Measurements from ENCODE around the gene RPL13.

- TF ChIP-seq CTCF (IDR thresholded peaks at IDR 0.05) (no peak), POLR2A (IDR thresholded peaks at IDR 0.05) (no peak)
These were observed 12.2 kb downstream of the RPL13 start for GRCh38 chr16:89572485-89573205.

Measured in uterus (tissue), 2 donors.